GM08714 (cell line): ENCODE data around the gene FAM199X.
"Not testable (repeated sequence)": the region's sequence is repeated elsewhere in the genome, so short reads cannot be mapped to it uniquely, and the experiment has no call there.

ENCODE experiments used
- H3K4me3 ChIP-seq: fragments of 200-500 bp; sonication (Bioruptor generic); 2 replicates; pipeline ENCODE4 v1.5.1; 2014; ENCODE audit warnings: mild to moderate bottlenecking, low read length, inconsistent platforms
- ZNF274 ChIP-seq: IDR thresholded peaks from 2 replicates; pipeline ENCODE4 v1.6.1; 2012; ENCODE audit warnings: mild to moderate bottlenecking, low read depth, low read length

FAM199X gene

GRCh38 chrX:104166735-104167436, 633 bp downstream of the FAM199X start:
- H3K4me3 ChIP-seq: peak overlapping the region; percentile 86
- TF ChIP-seq ZNF274: no peak

DNA sequence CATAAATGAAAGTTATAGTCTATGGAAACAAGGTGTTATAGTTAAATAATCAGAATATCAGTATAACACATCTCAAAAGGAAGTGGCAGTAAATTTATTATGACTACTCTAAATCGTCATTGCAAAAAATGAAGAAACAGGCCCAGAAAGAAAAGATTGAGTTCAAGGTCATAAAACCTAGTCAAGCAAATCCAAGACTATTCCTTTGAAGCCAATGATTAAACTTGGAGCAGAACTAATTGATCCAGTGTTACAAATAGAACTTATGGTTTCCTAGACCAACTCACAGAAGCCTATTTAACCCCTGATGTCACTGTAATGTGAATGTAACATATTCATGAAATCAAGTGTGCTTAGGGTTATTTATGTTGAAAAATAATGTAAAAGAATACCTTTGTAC, 1.9 kb downstream of the FAM199X start:
- TF ChIP-seq ZNF274: no peak
- H3K4me3 ChIP-seq: no peak overlapping the region; the same call in 1 of the 2 replicates

GRCh38 chrX:104172121-104172520, 5.9 kb downstream of the FAM199X start:
- H3K4me3 ChIP-seq: no peak overlapping the region
- TF ChIP-seq ZNF274: no peak

DNA sequence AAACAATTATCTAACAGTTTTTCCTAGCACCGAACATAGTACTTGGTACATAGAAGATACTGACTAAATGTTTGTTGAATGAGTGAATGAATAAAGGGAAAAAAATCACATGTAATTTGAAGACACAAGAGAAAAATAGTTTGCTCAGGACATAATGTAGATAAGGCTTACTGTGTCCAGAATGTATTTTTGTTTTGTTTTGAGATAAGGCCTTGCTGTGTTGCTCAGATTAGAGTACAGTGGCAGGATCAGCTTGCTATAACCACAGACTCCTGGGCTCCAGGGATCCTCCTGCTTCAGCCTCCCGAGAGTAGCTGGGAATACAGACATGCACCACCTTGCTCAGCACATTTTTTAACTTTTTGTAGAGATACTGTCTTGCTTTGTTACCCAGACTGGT, 6.5 kb downstream of the FAM199X start:
- no peak overlapping the region for H3K4me3 ChIP-seq
- TF ChIP-seq ZNF274: no peak

DNA sequence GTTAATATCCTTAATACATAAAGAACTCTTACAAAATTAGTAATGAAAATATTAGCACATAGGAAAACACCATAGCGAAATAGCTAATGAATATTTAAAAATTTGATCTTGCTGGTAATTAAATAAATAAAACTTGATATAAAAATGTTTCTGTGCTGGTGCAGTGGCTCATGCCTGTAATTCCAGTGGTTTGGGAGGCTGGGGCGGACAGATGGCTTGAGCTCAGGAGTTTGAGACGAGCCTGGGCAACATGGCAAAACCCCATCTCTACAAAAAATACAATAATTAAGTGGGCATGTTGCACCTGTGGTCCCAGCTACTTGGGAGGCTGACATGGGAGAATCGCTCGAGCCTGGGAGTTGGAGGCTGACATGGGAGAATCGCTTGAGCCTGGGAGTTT, 7.6 kb downstream of the FAM199X start:
- TF ChIP-seq ZNF274: no peak
- no peak overlapping the region for H3K4me3 ChIP-seq

GRCh38 chrX:104183685-104184084, 17.4 kb downstream of the FAM199X start:
- TF ChIP-seq ZNF274: no peak
- H3K4me3 ChIP-seq: no peak overlapping the region

GRCh38 chrX:104187931-104188330, 21.7 kb downstream of the FAM199X start:
- no peak for TF ChIP-seq ZNF274
- no peak overlapping the region for H3K4me3 ChIP-seq

DNA sequence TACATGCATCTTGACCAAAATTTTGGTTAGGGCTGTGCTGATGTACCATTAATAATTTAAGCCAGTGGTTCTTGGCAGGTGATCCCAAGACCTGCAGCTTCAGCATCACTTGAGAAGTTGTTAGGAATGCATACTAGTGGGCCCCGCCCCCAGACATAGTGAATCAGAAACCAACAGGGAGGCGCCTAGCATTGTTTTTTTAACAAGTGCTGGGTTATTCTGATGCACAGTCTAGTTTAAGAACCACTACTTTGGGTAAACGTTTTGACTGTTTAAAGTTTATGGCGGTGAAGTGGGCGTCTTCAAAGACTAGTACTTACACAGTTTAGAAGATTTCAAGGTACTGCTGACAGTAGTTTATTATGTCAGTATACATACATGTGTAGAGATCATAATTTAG, 23.6 kb downstream of the FAM199X start:
- no peak for TF ChIP-seq ZNF274

GRCh38 chrX:104193485-104193884, 27.2 kb downstream of the FAM199X start:
- TF ChIP-seq ZNF274: no peak
- no peak overlapping the region for H3K4me3 ChIP-seq

More for the DNA sequence above, 23.6 kb downstream of the FAM199X start:
- no peak overlapping the region for H3K4me3 ChIP-seq

DNA sequence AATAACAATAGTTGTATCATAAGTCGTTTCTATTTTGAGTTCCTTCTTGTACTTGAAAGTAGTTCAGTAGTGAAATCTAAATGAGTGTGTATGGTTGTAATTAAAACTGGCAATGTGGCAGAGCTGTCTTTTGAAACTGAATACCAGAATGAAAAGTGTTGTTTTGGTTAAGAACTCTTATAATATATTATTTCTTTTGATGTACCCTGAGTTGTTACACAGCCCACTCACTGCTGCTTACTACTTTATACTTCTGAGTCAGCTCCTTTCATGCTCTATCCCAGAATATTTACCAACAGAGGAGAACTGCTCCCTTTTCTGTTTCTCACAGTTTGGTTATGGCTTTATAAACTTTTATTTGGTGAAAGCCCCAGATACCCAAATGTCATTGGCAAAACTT, 28.8 kb downstream of the FAM199X start:
- TF ChIP-seq ZNF274: no peak
- no peak overlapping the region for H3K4me3 ChIP-seq

- no peak overlapping the region for H3K4me3 ChIP-seq
- no peak for TF ChIP-seq ZNF274
Measured at GRCh38 chrX:104195489-104196084, 29.3 kb downstream of the FAM199X start.

DNA sequence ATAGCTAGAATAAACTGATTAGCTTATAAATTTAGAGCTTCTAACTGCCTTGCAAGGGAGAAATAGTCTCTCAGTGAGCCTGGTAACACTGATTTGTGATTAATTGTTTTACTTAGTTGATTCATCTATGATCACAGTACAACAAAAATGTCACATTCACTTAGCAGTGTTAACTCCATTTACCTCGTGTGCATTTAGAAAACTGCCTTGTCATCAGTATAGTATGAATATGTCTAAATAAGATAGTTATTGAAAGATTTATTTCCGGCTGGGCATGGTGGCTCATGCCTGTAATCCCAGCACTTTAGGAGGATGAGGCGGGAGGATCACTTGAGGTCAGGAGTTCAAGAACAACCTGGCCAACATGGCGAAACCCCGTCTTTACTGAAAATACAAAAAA, 39.3 kb downstream of the FAM199X start:
- no peak for TF ChIP-seq ZNF274
- H3K4me3 ChIP-seq: no peak overlapping the region

DNA sequence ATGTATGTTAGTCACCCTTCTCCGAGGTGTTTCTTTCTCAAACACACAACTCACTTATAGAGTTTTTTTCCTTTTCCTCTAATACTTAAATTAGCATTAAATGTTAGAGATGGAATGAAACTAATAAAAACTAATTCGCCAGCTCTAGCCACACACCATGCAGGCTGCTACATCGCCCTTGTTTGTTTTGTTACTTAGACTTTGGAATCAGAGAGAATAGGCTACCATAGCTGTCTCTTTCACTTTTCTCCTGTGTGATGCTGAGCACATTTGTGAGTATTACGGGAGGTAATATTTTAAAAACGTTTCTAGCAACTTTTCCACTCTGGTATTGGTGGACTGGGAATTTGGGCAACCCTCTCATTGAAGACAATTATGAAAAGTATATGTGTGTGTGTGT, 44.9 kb downstream of the FAM199X start:
- TF ChIP-seq ZNF274: no peak
- H3K4me3 ChIP-seq: no peak overlapping the region

- not testable (repeated sequence) for H3K4me3 ChIP-seq
Measured at GRCh38 chrX:104230060-104230459, 63.8 kb downstream of the FAM199X start.
